EH (cell line): ENCODE data around the gene EPOP.

ENCODE experiments used
- DNase-seq: peaks from one replicate; pipeline ENCODE4 v3.0.0-alpha.2; 2015; ENCODE audit warnings: low read depth

Gene EPOP

DNA sequence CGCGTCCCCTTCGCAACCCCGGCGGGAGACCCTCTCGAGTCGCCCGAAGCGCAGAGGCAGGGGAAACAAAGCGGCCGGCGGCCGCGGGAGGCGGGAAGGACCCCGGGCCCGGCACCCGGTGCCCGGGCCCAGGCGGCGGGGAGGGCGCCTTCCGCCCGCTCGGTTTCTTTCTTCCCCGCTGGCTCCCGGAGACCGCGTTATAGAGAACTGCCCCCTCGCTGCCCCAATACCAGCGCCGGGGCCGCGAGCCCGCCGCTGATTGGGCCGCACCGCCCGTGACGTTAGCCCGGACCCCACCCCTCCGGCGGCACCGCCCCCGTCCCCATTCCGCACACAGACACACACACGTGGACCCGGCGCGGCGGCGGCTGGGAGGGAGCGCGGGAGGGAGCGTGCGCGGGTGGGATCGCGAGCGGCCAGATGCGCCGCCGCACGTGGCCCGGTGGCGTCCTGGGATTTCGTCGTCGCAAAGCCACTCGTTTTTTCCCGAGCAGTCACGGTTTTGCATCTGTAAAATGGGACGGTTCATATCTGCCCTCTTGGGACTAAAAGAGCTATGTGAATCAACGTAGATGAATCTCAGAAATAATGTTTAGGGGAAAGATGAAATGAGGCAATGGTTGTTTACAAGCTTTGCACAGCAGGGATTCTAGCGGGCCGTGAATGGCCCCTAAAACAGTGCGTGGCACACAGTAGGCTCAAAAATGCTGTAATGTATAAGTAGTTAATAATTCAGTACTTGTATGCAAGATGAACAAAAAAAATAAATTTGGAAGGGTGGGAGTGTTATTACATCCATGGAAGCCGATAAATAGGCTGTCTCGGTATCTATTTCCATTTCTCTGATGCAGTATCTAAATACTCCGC is at the start of gene EPOP:
Gene EPOP (minus strand): TSS at position 209 of the 867 bp plus-strand sequence. CDS start 462 bp downstream, outside the sequence.
- DNase-seq: peak; percentile 87

- DNase-seq: no peak
Observed at GRCh38 chr17:38721802-38722201, 47.0 kb upstream of the EPOP start.

DNA sequence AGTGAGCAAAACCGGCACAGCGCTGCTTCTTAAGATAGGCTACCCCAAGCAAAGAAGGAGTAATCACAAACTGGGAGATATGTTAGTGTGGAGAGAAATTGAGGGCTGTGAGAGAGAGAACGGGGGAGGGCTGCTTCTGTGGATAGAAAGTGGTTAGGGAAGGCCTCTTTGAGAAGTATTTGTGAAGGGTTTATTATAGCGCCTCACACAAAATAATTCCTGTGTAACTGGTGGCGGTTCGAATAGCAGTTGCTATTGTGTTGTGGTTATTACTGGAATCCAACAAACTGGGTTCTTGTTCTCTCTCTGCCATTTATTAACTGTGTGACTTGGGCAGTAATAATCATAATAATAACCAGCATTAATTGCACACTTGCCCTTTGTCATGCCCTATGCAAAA is 46.2 kb upstream of the EPOP start:
- DNase-seq: no peak

- DNase-seq: no peak
Observed at GRCh38 chr17:38719943-38720641, 45.3 kb upstream of the EPOP start.

DNA sequence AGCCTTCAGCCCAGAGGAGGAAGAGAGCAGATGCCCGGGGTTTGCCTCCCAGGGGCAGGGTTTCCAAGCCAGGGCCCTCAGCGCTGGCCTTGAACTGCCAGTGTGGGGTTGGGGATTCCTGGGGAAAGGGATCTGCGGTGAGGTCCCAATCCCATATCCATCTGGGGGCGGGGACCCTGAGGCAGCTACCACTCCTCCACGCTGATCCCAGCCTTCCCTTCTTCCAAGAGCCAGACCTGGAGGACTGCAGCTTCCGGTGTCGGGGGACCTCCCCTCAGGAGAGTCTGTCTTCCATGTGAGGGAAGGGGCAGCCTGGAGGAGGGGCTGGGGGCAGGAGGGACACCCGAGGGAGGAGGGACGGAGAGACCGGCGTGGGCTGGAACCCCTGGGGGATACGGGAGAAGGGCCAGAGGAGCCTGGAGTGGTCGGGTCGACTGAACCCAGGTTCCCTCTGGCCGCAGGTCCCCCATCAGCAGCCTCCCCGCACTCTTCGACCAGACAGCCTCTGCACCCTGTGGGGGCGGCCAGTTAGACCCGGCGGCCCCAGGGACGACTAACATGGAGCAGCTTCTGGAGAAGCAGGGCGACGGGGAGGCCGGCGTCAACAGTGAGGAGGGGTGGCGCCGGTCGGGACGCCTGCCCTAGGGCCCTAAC is 44.7 kb upstream of the EPOP start:
- no peak for DNase-seq

DNA sequence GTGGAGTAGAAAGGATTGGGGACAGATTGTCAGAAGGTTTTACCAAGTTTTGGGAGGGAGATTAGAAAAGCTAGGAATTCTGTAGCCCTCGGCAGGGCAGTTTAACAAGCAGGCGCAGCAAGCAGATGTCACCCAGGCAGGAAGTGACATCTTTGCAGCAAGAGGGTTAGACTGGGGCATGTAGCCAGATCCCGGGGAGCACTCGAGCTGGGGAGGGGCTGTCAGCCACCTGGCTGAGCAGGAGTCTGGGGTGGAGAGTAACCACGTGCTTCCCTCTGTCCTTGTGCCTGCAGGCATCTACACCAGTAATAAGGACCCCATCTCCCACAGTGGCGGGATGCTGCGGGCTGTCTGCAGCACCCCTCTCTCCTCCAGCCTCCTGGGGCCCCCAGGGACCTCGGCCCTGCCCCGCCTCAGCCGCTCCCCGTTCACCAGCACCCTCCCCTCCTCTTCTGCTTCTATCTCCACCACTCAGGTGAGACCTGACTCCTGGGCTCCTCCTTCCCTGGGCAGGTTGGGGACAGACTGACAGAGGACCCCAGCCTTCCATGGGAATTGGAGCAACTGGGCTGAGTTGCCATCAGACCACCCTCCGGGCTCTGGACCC is 42.5 kb upstream of the EPOP start:
- DNase-seq: no peak

GRCh38 chr17:38716368-38717005 is 41.7 kb upstream of the EPOP start:
- no peak for DNase-seq

- no peak for DNase-seq
Observed at GRCh38 chr17:38715216-38715943, 40.6 kb upstream of the EPOP start.

DNA sequence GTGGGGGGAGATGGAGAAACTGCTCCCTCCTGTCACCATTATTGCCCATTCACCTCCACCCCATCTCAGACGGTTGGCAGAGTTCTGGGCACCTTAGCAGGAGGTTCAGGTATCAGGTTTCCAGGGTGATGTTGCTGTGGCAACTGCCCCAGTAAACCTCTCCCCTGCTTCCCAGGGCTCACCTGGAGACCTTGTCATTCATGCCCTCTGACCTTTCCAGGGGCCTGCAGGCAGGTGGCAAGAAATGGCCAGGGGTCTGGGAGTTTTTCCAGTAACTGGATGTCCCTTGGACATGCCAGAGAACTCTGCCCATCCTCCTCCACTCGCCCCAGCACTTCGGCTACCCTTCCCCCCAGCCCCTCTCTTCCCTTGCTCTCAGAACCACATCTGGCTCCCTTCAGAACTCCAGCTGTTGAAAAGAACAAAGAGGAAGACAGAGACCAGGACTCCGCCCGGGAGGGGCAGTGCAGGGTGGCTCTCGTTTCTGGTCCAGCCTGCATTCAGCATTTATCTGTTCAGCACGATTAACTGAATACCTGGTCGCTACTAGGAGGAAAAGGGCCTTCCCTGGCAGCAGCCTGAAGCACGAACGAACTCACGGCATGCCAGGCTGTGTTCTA is 38.8 kb upstream of the EPOP start:
- no peak for DNase-seq

- DNase-seq: no peak
Observed at GRCh38 chr17:38712593-38712992, 37.8 kb upstream of the EPOP start.

GRCh38 chr17:38711792-38712571 is 37.2 kb upstream of the EPOP start:
- no peak for DNase-seq

GRCh38 chr17:38710985-38711384 is 36.2 kb upstream of the EPOP start:
- DNase-seq: no peak

- DNase-seq: no peak
Observed at GRCh38 chr17:38710604-38710962, 35.8 kb upstream of the EPOP start.

DNA sequence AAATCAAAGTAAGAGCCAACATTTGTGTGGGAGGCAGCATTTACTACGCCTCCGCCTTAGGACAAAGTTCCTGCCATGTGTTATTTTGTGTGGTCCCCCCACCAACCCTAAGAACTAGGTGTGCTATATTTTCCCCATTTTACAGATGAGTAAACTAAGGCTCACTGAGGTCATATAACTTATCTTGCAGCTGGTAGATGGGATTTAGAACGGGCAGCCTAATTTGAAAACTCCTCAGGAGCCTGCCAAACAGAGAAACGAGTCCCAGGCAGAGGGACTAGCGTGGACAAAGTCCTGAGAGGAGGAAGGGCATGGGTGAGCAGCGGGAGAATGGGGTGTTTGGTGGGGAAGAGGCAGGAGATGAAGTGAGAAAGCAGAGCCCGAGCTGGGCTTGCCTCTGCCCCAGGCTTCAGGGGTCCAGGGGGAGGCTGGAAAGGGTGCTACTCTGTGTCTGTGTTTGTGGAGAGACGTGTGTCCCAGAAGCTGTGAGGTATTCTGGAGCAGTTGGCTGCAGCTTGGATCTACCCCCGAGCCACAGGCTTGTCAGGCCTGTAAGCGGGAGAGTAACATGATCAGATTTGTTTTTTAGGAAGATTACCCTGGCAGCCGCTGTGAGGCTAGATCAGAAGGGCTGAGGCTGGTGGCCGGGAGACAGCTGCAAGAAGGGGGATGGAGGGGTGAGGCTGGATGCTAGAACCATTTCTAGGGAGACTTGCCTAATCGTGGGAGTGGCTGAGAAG is 35.3 kb upstream of the EPOP start:
- no peak for DNase-seq

DNA sequence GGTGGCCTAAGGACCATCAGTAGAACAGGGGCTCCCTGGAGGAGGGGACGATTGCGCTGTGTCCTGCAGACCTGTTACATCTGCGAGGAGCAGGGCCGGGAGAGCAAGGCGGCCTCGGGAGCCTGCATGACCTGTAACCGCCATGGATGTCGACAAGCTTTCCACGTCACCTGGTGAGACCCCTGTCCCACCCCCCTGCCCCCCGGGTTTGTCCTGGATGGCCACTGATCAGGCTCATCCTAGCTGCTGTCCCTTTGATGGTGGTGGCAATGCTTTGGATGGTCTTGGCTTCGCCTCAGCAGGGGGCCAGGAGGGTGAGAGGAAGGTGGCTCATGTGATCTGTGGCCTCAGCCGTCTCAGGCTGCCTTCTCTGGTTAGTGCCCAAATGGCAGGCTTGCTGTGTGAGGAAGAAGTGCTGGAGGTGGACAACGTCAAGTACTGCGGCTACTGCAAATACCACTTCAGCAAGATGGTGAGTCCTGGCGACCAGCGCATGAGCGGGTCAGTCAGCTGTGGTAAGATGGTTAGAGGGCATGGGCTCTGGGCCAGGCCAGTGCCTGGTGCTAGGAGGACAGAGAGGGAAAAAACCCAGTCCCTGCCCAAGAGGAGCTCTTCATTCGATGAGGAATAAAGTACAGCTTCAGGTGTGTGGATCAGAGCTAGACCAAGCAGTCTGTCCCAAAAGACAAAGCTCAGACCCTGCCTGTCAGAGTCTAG is 34.5 kb upstream of the EPOP start:
- no peak for DNase-seq

- DNase-seq: no peak
Observed at GRCh38 chr17:38707678-38708351, 33.1 kb upstream of the EPOP start.

- peak; percentile 34 for DNase-seq
Observed at GRCh38 chr17:38706505-38707216, 31.9 kb upstream of the EPOP start.
